IgD-negative memory B cell (primary cell): ENCODE measurements around the gene CXCL11. TPM values are rescaled to one million over a fixed set of nuclear protein-coding genes. Genes with fewer than 3 reads are reported as not detected.
A peak's percentile ranks its signal among the peaks of the same experiment; 100 is the strongest.

Source experiments
- H3K27ac Mint-ChIP-seq, 3 donors: one replicate each; pipeline ENCODE4 v1.8.0; 2020 to 2022; ENCODE audit warnings: mild to moderate bottlenecking in 3 of 3, mixed read lengths in 3 of 3, moderate library complexity in 1 of 3
- H3K27me3 Mint-ChIP-seq: one replicate; pipeline ENCODE4 v1.8.0; 2021; ENCODE audit warnings: mixed read lengths
- H3K36me3 Mint-ChIP-seq: one replicate; pipeline ENCODE4 v1.8.0; 2020; ENCODE audit warnings: mild to moderate bottlenecking, mixed read lengths
- H3K4me1 Mint-ChIP-seq, 3 donors: one replicate each; pipeline ENCODE4 v1.8.0; 2020 to 2022; ENCODE audit warnings: mixed read lengths in 3 of 3, mild to moderate bottlenecking in 1 of 3
- H3K4me3 Mint-ChIP-seq, 4 donors: one replicate each; pipeline ENCODE4 v1.8.0; 2020 to 2022; ENCODE audit warnings: mild to moderate bottlenecking in 4 of 4, mixed read lengths in 4 of 4, moderate library complexity in 3 of 4
- H3K9me3 Mint-ChIP-seq, 3 donors: one replicate each; pipeline ENCODE4 v1.8.0; 2020 to 2021; ENCODE audit warnings: mixed read lengths in 3 of 3, mild to moderate bottlenecking in 1 of 3
- polyA plus RNA-seq: library from polyadenylated mRNA; unstranded; fragments of 300-500 nt; fragmentation: Illumina TruSeq; gene quantifications from one replicate; pipeline ENCODE4 v1.2.3, GENCODE V29; 2021

CXCL11 gene
- polyA plus RNA-seq = not detected

DNA sequence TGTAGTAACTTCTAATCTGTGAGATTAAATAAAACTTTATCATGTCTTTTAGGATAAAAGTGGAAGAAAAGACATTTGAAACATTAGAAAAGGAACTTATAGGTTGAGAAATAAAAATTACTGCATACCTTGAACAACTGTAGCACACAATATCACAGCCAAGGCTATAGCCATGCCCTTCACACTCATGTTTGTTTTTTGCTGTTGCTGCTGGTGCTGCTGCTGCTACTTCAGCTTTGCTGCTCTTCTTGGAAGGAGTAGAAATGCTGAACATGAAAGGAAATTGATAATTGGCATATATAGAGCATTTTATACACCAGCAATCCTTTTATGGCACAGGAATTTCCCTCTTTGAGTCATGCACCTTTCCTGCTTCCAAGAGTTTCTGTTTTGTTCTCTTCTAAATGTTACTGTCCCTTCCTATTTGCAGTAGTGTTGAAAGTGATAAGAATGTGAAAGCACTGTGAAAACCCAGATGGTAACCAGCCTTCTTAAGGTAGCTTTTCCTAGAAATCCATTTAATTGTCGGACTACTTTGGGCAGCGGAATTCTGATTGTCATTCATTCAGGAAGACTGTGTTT is at the start of gene CXCL11:
Gene CXCL11, minus strand, starts transcription at position 272 of the 582 bp plus-strand sequence. Its CDS starts 83 bp downstream, at position 189.
- Mint-ChIP-seq H3K4me1 (peaks cover 0 to 2% (median 0%) of the 10 kb centered on the region in 3 donors), H3K36me3 (no peaks in the 10 kb centered on the region), H3K9me3 (no peaks in the 10 kb centered on the region), H3K27ac (no peak within 1 kb of the TSS), H3K4me3 (no peak within 1 kb of the TSS), H3K27me3 (no peaks in the 10 kb centered on the region)

- Mint-ChIP-seq H3K27me3 (peaks cover 3% of the 10 kb centered on the region), H3K4me1 (peaks cover 0 to 1% (median 0%) of the 10 kb centered on the region in 3 donors), H3K27ac (no peak overlapping the region), H3K9me3 (no peaks in the 10 kb centered on the region), H3K36me3 (peaks cover 3% of the 10 kb centered on the region), H3K4me3 (no peak overlapping the region)
Measured at GRCh38 chr4:76084542-76084941, 48.7 kb upstream of the CXCL11 start.

GRCh38 chr4:76083386-76083988 is 47.6 kb upstream of the CXCL11 start:
- Mint-ChIP-seq H3K27me3 (peaks cover 8% of the 10 kb centered on the region), H3K4me3 (no peak overlapping the region), H3K36me3 (peaks cover 3% of the 10 kb centered on the region), H3K9me3 (no peaks in the 10 kb centered on the region), H3K4me1 (peaks cover 0 to 1% (median 0%) of the 10 kb centered on the region in 3 donors), H3K27ac (peak overlapping the region in 1 of 3 donors; percentile 51)

GRCh38 chr4:76078033-76078613 is 42.3 kb upstream of the CXCL11 start:
- Mint-ChIP-seq H3K4me1 (no peaks in the 10 kb centered on the region), H3K9me3 (no peaks in the 10 kb centered on the region), H3K27ac (no peak overlapping the region), H3K4me3 (no peak overlapping the region), H3K27me3 (peaks cover 8% of the 10 kb centered on the region), H3K36me3 (no peaks in the 10 kb centered on the region)

DNA sequence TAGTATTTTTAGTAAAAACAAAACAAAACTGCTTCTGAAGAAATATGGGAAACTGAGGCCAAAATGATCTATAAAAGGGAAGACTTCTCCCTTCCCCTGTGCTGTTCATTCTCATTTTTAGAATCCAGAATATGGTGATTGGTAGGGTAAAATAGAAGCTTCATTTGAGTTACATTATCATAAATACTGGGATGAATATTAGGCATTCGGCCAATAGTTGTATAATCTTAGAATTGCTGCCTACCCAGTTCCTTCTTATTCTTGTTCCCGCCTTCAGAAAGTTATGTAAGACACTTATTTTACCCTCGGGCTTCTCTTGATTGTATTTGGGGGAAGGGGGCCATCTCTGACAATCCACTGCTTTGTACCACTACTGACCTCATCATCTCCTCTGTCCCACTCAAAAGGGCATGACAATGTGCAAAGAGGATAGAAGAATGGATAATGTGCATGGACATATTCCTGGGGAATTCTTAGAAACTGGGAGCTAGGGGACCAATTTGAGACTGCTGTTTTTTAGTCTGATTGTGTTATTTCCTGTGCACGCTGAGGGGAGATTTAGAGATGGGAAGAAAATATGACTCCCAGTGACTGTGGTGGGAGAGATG is 39.2 kb upstream of the CXCL11 start:
- H3K9me3 Mint-ChIP-seq = no peaks in the 10 kb centered on the region
- H3K27ac Mint-ChIP-seq = no peak overlapping the region
- peaks cover 6% of the 10 kb centered on the region for H3K27me3 Mint-ChIP-seq
- H3K4me1 Mint-ChIP-seq = no peaks in the 10 kb centered on the region
- H3K36me3 Mint-ChIP-seq = no peaks in the 10 kb centered on the region
- no peak overlapping the region for H3K4me3 Mint-ChIP-seq

DNA sequence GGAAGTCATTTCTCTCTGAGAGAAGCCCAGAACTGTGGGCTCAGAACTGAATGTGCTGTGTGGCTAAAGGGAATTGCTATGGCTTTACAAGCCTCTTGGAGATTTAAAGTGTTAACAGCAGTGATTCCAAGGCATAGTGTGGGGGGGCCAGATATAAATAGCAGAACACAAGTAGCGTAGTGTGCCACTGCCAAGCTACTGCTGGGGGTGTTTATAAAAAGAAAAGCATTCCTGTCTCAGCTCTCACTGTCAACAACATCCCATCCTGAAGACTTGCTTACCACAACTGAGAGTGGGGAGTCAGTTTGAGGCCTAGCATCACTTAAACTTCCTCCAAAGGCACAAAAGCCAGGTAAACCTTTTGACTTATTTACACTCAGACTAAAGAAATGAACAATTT is 38.6 kb upstream of the CXCL11 start, which contains the start of gene ART3:
Gene ART3, plus strand, starts transcription at position 242 of the 400 bp plus-strand sequence. CDS start 1,181 bp downstream, outside the sequence.
- Mint-ChIP-seq H3K27ac (no peak within 1 kb of the TSS), H3K27me3 (peaks cover 4% of the 10 kb centered on the region), H3K36me3 (no peaks in the 10 kb centered on the region), H3K4me1 (no peaks in the 10 kb centered on the region), H3K9me3 (no peaks in the 10 kb centered on the region), H3K4me3 (no peak within 1 kb of the TSS)

DNA sequence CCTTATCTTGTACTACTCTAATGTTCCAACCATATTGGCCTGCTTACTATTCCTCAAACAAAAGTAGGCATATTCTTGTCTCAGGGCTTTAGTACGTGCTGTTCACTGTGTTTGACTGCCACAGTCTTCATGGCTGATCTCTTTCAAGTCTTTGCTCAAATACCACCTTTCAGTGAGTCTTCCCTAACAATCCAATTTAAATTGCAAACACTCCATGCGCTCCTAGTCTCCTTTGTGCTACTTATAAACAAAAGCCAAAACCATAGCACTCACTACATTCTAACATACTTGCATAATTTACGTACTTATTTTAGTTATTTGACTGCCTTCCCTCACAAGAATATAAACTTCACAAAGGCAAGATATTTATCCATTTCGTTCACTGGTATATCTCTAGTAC is 36.9 kb upstream of the CXCL11 start:
- Mint-ChIP-seq H3K4me1 (no peaks in the 10 kb centered on the region), H3K9me3 (no peaks in the 10 kb centered on the region), H3K36me3 (no peaks in the 10 kb centered on the region), H3K4me3 (no peak overlapping the region), H3K27ac (no peak overlapping the region), H3K27me3 (no peaks in the 10 kb centered on the region)

GRCh38 chr4:76067652-76068286 is 31.9 kb upstream of the CXCL11 start:
- Mint-ChIP-seq H3K36me3 (no peaks in the 10 kb centered on the region), H3K4me1 (peaks cover 0 to 4% (median 2%) of the 10 kb centered on the region in 3 donors), H3K27me3 (no peaks in the 10 kb centered on the region), H3K9me3 (no peaks in the 10 kb centered on the region), H3K27ac (no peak overlapping the region), H3K4me3 (no peak overlapping the region)

DNA sequence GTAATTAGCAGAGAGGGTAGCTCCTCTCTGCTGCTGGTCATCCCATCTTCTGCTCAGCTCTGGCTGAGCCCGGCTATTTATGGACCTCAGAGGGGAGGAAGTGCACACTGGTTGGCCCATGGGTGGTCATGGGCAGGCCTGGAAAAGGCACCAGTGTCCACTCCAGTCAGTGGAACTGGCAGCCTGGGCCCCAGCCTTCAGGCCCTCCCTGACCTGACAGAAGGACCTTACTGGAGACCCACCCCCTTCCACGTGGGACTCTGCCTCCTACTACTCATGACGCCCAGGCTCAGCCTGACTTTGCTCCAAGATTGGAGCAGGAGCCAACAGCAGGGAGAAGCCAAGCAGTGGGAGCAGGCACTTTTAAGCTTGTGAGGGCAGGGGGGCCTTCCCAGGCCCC is 30.7 kb upstream of the CXCL11 start:
- Mint-ChIP-seq H3K27ac (no peak overlapping the region), H3K36me3 (no peaks in the 10 kb centered on the region), H3K4me1 (peaks cover 7 to 10% (median 9%) of the 10 kb centered on the region in 3 donors), H3K9me3 (no peaks in the 10 kb centered on the region), H3K27me3 (no peaks in the 10 kb centered on the region), H3K4me3 (no peak overlapping the region)

DNA sequence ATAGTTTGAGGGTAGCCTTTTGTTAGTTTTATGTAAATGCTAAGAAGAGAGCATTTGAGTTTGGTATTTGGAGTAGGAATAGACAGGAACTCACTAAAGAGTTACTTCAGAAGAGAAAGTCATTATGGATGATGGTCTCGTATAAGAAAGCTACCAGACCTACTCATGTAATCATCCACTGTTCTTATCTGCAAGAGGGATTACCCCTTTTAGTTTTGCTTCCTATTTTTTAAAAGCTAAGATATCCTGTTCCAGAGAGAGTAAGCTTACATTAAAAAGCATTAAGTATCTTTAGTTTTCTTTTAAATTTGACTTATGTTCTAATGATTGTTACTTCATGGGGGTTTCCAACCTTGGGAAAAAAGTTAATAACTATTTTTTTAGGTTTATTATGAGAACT is 26.1 kb upstream of the CXCL11 start:
- H3K36me3 Mint-ChIP-seq = no peaks in the 10 kb centered on the region
- H3K27me3 Mint-ChIP-seq = no peaks in the 10 kb centered on the region
- H3K4me1 Mint-ChIP-seq = peaks cover 25 to 29% (median 26%) of the 10 kb centered on the region in 3 donors
- peak overlapping the region in 2 of 4 donors; percentile 70 to 79 for H3K4me3 Mint-ChIP-seq
- no peaks in the 10 kb centered on the region for H3K9me3 Mint-ChIP-seq
- peak overlapping the region in 1 of 3 donors; percentile 64 for H3K27ac Mint-ChIP-seq

DNA sequence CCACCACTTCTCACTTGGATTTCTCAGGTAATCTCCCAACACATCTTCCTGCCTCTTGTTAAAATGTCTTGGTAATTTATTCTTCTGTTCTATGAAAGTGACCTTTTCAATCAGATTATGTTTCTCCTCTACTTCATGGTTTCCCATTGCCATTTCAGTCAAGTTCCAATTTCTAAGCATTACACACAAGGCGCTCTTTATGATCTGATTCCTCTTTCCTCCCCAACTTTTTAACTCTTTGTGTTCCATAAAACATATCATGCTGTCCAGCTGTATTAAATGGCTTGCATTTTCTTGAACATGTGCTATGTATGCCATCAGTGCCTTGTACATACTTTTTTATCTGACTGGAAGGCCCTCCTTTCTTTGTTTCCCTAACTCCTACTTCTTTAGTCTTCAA is 25.6 kb upstream of the CXCL11 start:
- H3K27ac Mint-ChIP-seq = peak overlapping the region in 2 of 3 donors; percentile 41 to 64

DNA sequence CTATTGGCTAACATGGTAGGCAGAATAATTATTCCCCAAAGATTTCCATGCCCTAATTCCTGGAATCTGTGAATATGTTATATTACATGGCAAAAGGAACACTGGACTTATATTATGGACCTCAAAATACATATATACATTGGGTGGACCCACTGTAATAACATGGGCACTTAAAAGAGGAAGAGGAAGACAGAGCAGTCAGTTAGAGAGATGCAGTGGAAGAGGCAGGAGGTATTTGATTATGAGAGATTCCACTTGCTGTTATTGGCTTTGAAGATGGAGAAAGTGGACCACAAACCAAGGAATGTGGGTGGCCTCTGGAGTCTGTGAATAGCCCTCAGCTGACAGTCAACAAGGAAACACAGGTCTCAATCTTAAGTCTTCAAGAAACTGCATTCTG is 24.6 kb upstream of the CXCL11 start:
- Mint-ChIP-seq H3K4me3 (no peak overlapping the region), H3K9me3 (no peaks in the 10 kb centered on the region), H3K27me3 (no peaks in the 10 kb centered on the region), H3K36me3 (no peaks in the 10 kb centered on the region), H3K27ac (peak overlapping the region in 1 of 3 donors; percentile 10), H3K4me1 (peaks cover 28 to 33% (median 31%) of the 10 kb centered on the region in 3 donors)

More for the DNA sequence above, 25.6 kb upstream of the CXCL11 start:
- Mint-ChIP-seq H3K4me1 (peaks cover 25 to 29% (median 26%) of the 10 kb centered on the region in 3 donors), H3K27me3 (no peaks in the 10 kb centered on the region), H3K4me3 (peak overlapping the region in 2 of 4 donors; percentile 70 to 79), H3K36me3 (no peaks in the 10 kb centered on the region), H3K9me3 (no peaks in the 10 kb centered on the region)

DNA sequence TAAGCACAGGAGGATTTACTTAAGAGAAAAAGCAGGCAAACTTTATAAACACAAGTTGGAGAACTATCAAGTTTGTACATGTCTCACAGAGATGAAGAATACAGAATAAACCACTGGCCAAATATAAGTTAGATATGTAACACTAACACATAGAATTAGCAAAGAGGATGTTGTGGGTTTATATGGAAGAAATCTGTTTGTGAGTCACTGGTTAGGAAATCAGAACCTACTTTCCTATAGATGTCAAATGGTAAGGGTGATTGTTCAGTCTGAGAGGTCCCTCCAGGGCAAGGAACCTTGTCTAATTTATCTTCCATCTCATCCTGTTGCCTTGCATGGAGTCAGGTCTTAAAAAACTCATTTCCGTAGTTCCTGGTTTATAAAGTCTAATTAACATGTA is 23.9 kb upstream of the CXCL11 start:
- Mint-ChIP-seq H3K9me3 (no peaks in the 10 kb centered on the region), H3K27ac (no peak overlapping the region), H3K4me1 (peaks cover 36 to 41% (median 38%) of the 10 kb centered on the region in 3 donors), H3K27me3 (no peaks in the 10 kb centered on the region), H3K36me3 (no peaks in the 10 kb centered on the region), H3K4me3 (no peak overlapping the region)

- Mint-ChIP-seq H3K4me1 (peaks cover 35 to 41% (median 39%) of the 10 kb centered on the region in 3 donors), H3K27ac (no peak overlapping the region), H3K9me3 (no peaks in the 10 kb centered on the region), H3K27me3 (no peaks in the 10 kb centered on the region), H3K4me3 (no peak overlapping the region), H3K36me3 (no peaks in the 10 kb centered on the region)
Measured at GRCh38 chr4:76058888-76059426, 23.1 kb upstream of the CXCL11 start.

GRCh38 chr4:76058302-76058701 is 22.4 kb upstream of the CXCL11 start:
- Mint-ChIP-seq H3K27ac (no peak overlapping the region), H3K4me1 (peaks cover 35 to 41% (median 39%) of the 10 kb centered on the region in 3 donors), H3K27me3 (no peaks in the 10 kb centered on the region), H3K9me3 (no peaks in the 10 kb centered on the region), H3K4me3 (no peak overlapping the region), H3K36me3 (no peaks in the 10 kb centered on the region)
